Measurements from ENCODE around the gene CXorf65. TPM values are rescaled to one million over a fixed set of nuclear protein-coding genes. Genes with fewer than 3 reads are reported as not detected.

CXorf65 gene
- 10 to 100 TPM; 12.1 to 18.3 TPM for total RNA-seq

- DNase-seq (peak; percentile 61), ATAC-seq (peak; percentile 35)
- H3K9me3 Mint-ChIP-seq (ENCODE audit: low read depth), result no peaks in the 10 kb centered on the region
- CTCF ChIA-PET, result interaction anchor here (1.0 kb wide), 1 partner anchor 9 kb away, joined by 3 read pairs; no protein-coding TSS in a partner anchor
- no peaks in the 10 kb centered on the region for H3K27me3 Mint-ChIP-seq
- H3K36me3 Mint-ChIP-seq, result peaks cover 56% of the 10 kb centered on the region
- H3K4me3 Mint-ChIP-seq, result peak within 1 kb of the TSS; percentile 99
- H3K27ac Mint-ChIP-seq, result peak within 1 kb of the TSS; percentile 99
- peaks cover 59% of the 10 kb centered on the region for H3K4me1 Mint-ChIP-seq
These were observed at the start of gene CXorf65 for GRCh38 chrX:71106427-71106826. CXorf65 (minus strand) TSS chrX:71106740; CDS start chrX:71106556, 184 bp downstream.

GRCh38 chrX:71154641-71155040, 48.1 kb upstream of the CXorf65 start:
- ATAC-seq, result no peak
- no peaks in the 10 kb centered on the region for H3K27me3 Mint-ChIP-seq
- H3K4me1 Mint-ChIP-seq, result peaks cover 5% of the 10 kb centered on the region
- no peak overlapping the region for H3K27ac Mint-ChIP-seq
- H3K9me3 Mint-ChIP-seq (ENCODE audit: low read depth), result no peaks in the 10 kb centered on the region
- no peaks in the 10 kb centered on the region for H3K36me3 Mint-ChIP-seq
- CTCF ChIA-PET, result no interaction called here
- H3K4me3 Mint-ChIP-seq, result no peak overlapping the region
- DNase-seq, result no peak

DNA sequence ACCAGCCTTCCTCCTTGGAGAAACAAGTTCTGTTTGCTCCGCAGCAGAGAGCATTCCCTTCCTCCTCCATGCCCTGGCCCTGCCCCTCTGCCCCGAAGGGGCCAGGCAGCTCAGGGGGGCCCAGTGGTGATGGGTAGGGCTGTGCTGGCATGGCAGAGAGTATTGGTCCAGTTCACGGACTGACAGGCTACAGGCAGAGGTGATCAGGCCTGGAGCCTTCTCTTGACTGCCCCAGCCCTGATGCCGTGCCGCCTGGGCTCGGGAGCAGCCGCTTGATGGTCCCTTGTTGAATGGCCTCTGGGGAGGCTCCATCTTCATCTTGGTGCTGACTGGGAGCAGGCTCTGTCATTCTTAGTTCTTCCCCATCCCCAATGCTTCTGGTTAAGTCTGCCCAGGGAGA, 47.7 kb upstream of the CXorf65 start:
- H3K4me3 Mint-ChIP-seq, result no peak overlapping the region
- peaks cover under 1% of the 10 kb centered on the region for H3K4me1 Mint-ChIP-seq
- CTCF ChIA-PET, result no interaction called here
- H3K27me3 Mint-ChIP-seq, result no peaks in the 10 kb centered on the region
- H3K36me3 Mint-ChIP-seq, result no peaks in the 10 kb centered on the region
- no peaks in the 10 kb centered on the region for H3K9me3 Mint-ChIP-seq (ENCODE audit: low read depth)
- ATAC-seq, result no peak
- no peak overlapping the region for H3K27ac Mint-ChIP-seq
- DNase-seq, result no peak

DNA sequence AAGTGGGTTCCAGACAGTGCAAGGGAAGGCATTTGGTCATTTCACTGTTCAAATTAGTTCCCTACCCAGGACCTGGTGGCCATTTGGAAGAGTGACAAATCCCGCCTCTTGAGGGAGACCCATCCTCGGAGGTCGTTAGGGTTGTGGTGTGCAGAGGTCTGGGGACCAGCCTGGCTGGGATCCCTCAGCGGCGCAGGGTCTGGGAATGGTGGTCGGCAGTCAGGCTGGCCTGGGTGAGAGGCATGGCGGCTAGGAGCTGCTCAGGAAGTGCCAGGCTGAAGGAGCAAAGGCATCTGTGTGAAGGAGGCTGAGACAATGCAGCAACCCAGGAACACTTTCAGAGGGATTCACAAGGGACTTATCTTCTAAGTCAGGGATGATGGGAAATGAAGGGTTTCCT, 44.8 kb upstream of the CXorf65 start:
- no peak overlapping the region for H3K27ac Mint-ChIP-seq
- ATAC-seq (no peak), DNase-seq (no peak)
- CTCF ChIA-PET, result no interaction called here
- H3K27me3 Mint-ChIP-seq, result no peaks in the 10 kb centered on the region
- H3K4me3 Mint-ChIP-seq, result no peak overlapping the region
- no peaks in the 10 kb centered on the region for H3K36me3 Mint-ChIP-seq
- H3K9me3 Mint-ChIP-seq (ENCODE audit: low read depth), result no peaks in the 10 kb centered on the region
- peaks cover 2% of the 10 kb centered on the region for H3K4me1 Mint-ChIP-seq

- DNase-seq, result no peak
- ATAC-seq, result no peak
- H3K4me1 Mint-ChIP-seq, result peaks cover 5% of the 10 kb centered on the region
- no peaks in the 10 kb centered on the region for H3K27me3 Mint-ChIP-seq
- CTCF ChIA-PET, result no interaction called here
- no peak overlapping the region for H3K4me3 Mint-ChIP-seq
- H3K9me3 Mint-ChIP-seq (ENCODE audit: low read depth), result no peaks in the 10 kb centered on the region
- no peak overlapping the region for H3K27ac Mint-ChIP-seq
- no peaks in the 10 kb centered on the region for H3K36me3 Mint-ChIP-seq
These were observed 41.7 kb upstream of the CXorf65 start for GRCh38 chrX:71148278-71148663.

- Mint-ChIP-seq H3K27me3 (no peaks in the 10 kb centered on the region), H3K4me3 (no peak overlapping the region), H3K36me3 (no peaks in the 10 kb centered on the region), H3K27ac (no peak overlapping the region), H3K4me1 (peaks cover 5% of the 10 kb centered on the region), H3K9me3 (ENCODE audit: low read depth) (no peaks in the 10 kb centered on the region)
- DNase-seq (no peak), ATAC-seq (no peak)
- CTCF ChIA-PET, result no interaction called here
These were observed 41.1 kb upstream of the CXorf65 start for GRCh38 chrX:71147496-71148277.

DNA sequence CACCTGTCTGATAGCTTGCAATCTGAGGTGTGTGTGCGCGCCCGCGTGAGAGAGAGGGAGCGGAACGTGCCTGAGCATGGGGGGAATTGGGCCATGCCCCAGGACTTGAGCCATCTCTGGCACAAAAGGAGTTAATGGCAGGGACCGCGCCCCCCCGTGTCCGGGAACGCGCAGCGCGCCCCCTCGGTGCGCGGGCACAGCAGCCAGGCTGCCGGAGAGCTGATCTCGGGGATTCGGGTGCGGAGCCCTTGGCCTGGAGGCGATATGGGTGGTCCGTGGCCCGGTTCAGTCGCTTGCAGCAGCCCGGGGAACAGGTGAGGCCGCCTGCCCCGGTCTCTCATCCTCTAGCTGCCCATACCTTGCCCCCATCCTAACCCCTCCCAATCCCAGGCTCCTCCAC, 38.1 kb upstream of the CXorf65 start, which contains the start of gene NLGN3:
NLGN3 (plus strand) TSS at position 191 of the 400 bp plus-strand sequence. CDS start 2,909 bp downstream, outside the sequence.
- Mint-ChIP-seq H3K9me3 (ENCODE audit: low read depth) (no peaks in the 10 kb centered on the region), H3K36me3 (peaks cover 2% of the 10 kb centered on the region), H3K4me1 (peaks cover 12% of the 10 kb centered on the region), H3K27me3 (no peaks in the 10 kb centered on the region), H3K27ac (no peak within 1 kb of the TSS), H3K4me3 (no peak within 1 kb of the TSS)
- no peak for DNase-seq
- CTCF ChIA-PET, result no interaction called here
- no peak for ATAC-seq

- H3K4me1 Mint-ChIP-seq, result peaks cover 17% of the 10 kb centered on the region
- ATAC-seq (no peak), DNase-seq (no peak)
- H3K4me3 Mint-ChIP-seq, result no peak overlapping the region
- no peak overlapping the region for H3K27ac Mint-ChIP-seq
- no peaks in the 10 kb centered on the region for H3K9me3 Mint-ChIP-seq (ENCODE audit: low read depth)
- CTCF ChIA-PET, result no interaction called here
- no peaks in the 10 kb centered on the region for H3K27me3 Mint-ChIP-seq
- H3K36me3 Mint-ChIP-seq, result peaks cover 8% of the 10 kb centered on the region
These were observed 37.0 kb upstream of the CXorf65 start for GRCh38 chrX:71143508-71143907.

- H3K27me3 Mint-ChIP-seq, result no peaks in the 10 kb centered on the region
- no peak overlapping the region for H3K4me3 Mint-ChIP-seq
- ATAC-seq, result no peak
- H3K4me1 Mint-ChIP-seq, result peaks cover 12% of the 10 kb centered on the region
- peak overlapping the region; percentile 63 for H3K27ac Mint-ChIP-seq
- H3K9me3 Mint-ChIP-seq (ENCODE audit: low read depth), result no peaks in the 10 kb centered on the region
- H3K36me3 Mint-ChIP-seq, result peaks cover 19% of the 10 kb centered on the region
- DNase-seq, result no peak
- CTCF ChIA-PET, result no interaction called here
These were observed 33.9 kb upstream of the CXorf65 start for GRCh38 chrX:71140440-71140839.

- CTCF ChIA-PET, result interaction anchor here (1.2 to 5.7 kb wide), 3 partner anchors 30 to 35 kb away, joined by 4 to 65 read pairs (median 6); partner anchors contain the start of gene FOXO4
- H3K9me3 Mint-ChIP-seq (ENCODE audit: low read depth), result no peaks in the 10 kb centered on the region
- peaks cover 42% of the 10 kb centered on the region for H3K36me3 Mint-ChIP-seq
- ATAC-seq (no peak), DNase-seq (no peak)
- H3K27ac Mint-ChIP-seq, result no peak overlapping the region
- H3K4me1 Mint-ChIP-seq, result peaks cover 16% of the 10 kb centered on the region
- H3K4me3 Mint-ChIP-seq, result no peak overlapping the region
- no peaks in the 10 kb centered on the region for H3K27me3 Mint-ChIP-seq
These were observed 25.0 kb upstream of the CXorf65 start for GRCh38 chrX:71131510-71131909.

GRCh38 chrX:71128915-71129765, 22.6 kb upstream of the CXorf65 start:
- CTCF ChIA-PET, result interaction anchor here (0.6 to 5.7 kb wide), 12 partner anchors 11 to 159 kb away, joined by 3 to 65 read pairs (median 3); partner anchors contain the start of genes FOXO4 and MED12
- Mint-ChIP-seq H3K27ac (peak overlapping the region; percentile 84), H3K4me3 (no peak overlapping the region), H3K4me1 (peaks cover 21% of the 10 kb centered on the region), H3K27me3 (no peaks in the 10 kb centered on the region), H3K9me3 (ENCODE audit: low read depth) (no peaks in the 10 kb centered on the region), H3K36me3 (peaks cover 47% of the 10 kb centered on the region)
- ATAC-seq (peak; percentile 95), DNase-seq (peak; percentile 80)

DNA sequence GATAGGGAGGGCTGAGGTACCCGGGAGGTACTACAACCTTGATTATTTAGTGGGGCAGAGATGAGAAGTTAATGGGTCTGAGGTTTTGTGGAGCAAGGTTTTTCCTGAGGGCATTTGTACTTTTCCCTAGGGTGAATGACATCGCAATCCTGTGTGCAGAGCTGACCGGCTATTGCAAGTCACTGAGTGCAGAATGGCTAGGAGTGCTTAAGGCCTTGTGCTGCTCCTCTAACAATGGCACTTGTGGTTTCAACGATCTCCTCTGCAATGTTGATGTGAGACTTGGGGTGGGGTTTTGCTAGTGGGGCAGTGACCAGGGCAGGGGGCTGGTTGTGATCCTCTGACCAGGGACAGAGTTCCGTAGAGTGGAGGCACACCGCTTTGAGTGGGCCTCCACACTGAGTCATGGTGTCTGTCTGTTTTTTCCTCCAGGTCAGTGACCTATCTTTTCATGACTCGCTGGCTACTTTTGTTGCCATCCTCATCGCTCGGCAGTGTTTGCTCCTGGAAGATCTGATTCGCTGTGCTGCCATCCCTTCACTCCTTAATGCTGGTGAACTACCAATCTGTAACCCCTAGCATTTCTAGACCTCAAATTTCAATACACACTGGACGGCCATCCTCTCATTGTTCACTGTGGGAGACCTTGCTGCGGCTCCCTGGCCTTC, 21.8 kb upstream of the CXorf65 start:
- H3K27me3 Mint-ChIP-seq, result no peaks in the 10 kb centered on the region
- no peaks in the 10 kb centered on the region for H3K9me3 Mint-ChIP-seq (ENCODE audit: low read depth)
- peak overlapping the region; percentile 84 for H3K27ac Mint-ChIP-seq
- peaks cover 21% of the 10 kb centered on the region for H3K4me1 Mint-ChIP-seq
- H3K4me3 Mint-ChIP-seq, result no peak overlapping the region
- ATAC-seq, result no peak
- no peak for DNase-seq
- H3K36me3 Mint-ChIP-seq, result peaks cover 50% of the 10 kb centered on the region
- CTCF ChIA-PET, result interaction anchor here (0.6 to 5.7 kb wide), 10 partner anchors 10 to 159 kb away, joined by 3 to 65 read pairs (median 3); partner anchors contain the start of gene MED12

GRCh38 chrX:71118985-71119535, 12.5 kb upstream of the CXorf65 start:
- no peaks in the 10 kb centered on the region for H3K27me3 Mint-ChIP-seq
- H3K36me3 Mint-ChIP-seq, result peaks cover 24% of the 10 kb centered on the region
- CTCF ChIA-PET, result interaction anchor here (1.1 to 1.4 kb wide), 4 partner anchors 10 to 149 kb away, joined by 3 to 5 read pairs (median 3); no protein-coding TSS in a partner anchor
- H3K27ac Mint-ChIP-seq, result peak overlapping the region; percentile 68
- no peak for DNase-seq
- peak overlapping the region; percentile 76 for H3K4me3 Mint-ChIP-seq
- peak; percentile 14 for ATAC-seq
- peaks cover 25% of the 10 kb centered on the region for H3K4me1 Mint-ChIP-seq
- H3K9me3 Mint-ChIP-seq (ENCODE audit: low read depth), result no peaks in the 10 kb centered on the region

All from activated CD8-positive, alpha-beta memory T cell treated with anti-CD3 and anti-CD28 coated beads, Interleukin-2, amount 10 ng/mL, durations not matched to agents 7 days and 5 days (primary cell).